ENCODE results near the gene IL19.
"Not testable (repeated sequence)": the region's sequence is repeated elsewhere in the genome, so short reads cannot be mapped to it uniquely, and the experiment has no call there.

IL19 gene

DNA sequence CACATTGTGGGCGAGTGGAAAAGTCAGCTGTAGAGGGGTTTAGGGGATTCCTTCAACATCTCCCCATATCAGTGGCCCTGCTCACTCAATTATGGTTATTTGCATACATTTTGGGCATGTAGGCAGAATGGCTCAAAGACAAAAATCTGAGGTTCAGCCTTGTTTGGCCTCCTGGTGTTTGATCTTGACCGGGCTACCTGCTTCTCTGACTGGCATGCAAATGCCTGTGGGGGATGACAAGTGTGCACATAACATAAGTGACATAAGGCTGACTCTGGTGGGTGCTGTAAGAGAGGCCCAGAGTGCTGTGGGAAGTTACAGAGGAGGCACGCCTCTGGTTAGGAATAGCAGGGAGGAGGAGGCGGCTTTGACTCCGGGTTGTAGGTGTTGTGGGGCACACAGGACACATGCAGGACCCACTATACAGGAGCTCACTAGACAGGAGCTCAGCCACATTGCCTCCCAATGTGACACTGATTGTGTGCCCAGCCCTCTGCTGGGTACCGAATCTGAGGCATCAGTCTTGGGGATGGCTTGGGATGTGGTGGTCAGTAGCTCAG, 29.4 kb upstream of the IL19 start:
- no peak for DNase-seq

DNA sequence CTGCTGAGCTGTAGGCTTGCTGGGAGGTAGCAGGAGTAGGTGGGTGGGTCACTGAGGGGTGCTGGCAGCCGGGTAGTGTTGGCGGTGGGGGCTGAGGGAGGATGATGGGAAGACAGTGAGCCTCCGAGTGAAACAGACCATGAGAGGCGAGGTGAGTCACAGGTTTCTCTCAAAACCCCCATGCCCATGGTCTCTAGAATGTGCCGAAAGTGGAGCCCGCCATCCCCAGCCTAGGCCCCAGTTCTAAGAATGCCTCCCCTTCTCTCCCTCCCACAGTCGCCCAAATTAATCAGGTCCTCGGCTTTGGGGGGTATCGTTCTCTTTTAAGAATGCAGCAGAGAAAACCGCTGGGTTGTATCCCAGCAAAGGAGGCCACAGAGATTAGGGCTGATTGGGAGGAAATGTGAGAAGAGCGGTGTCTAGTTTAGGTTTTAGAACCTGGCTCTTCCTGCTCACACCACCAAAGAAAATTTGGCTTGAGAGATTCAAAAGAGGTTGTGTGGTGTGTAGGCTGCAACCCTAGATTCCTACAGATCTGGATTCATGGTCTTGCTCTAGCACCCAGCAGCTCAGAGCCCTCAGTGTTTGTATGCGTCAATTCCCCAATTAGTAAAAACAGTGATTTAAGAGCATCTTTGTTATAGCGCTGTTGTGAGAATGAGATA, 27.7 kb upstream of the IL19 start:
- no peak for DNase-seq

DNA sequence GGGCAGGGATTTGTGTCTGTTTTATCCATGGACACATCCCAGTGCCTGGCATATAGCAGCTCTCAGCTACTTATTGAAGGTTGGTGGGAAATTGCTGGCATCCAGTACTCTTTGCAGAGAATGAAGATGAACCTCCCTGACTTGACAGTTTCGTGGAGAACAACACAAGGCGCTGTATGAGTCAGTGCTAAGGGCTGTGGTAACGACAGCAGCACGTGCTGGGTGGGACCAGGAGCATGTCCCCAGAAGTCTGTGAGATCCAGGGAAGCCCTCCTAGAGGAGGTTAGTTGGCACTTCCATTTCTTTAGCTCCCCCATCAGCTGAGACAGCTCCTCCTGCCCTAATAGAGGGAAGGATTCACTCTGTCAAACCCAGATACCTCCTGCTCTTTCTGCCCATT, 25.9 kb upstream of the IL19 start:
- DNase-seq, result no peak

DNA sequence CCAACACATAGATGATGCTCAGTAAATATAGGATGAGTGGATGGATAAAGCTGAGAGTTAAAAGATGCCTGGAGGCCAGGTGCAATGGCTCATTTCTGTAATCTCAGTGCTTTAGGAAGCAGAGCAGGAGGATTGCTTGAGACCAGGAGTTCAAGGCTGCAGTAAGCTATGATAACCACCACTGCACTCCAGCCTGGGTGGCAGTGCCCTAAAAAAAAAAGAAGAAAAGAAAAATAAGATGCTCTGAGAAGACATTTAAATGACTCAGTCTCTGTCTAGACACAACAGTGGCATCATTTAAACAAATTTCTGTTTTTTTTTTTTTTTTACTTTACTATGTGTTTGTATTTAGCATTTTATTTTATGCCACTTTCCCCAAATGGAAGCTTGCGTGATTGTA, 25.3 kb upstream of the IL19 start:
- no peak for DNase-seq

DNA sequence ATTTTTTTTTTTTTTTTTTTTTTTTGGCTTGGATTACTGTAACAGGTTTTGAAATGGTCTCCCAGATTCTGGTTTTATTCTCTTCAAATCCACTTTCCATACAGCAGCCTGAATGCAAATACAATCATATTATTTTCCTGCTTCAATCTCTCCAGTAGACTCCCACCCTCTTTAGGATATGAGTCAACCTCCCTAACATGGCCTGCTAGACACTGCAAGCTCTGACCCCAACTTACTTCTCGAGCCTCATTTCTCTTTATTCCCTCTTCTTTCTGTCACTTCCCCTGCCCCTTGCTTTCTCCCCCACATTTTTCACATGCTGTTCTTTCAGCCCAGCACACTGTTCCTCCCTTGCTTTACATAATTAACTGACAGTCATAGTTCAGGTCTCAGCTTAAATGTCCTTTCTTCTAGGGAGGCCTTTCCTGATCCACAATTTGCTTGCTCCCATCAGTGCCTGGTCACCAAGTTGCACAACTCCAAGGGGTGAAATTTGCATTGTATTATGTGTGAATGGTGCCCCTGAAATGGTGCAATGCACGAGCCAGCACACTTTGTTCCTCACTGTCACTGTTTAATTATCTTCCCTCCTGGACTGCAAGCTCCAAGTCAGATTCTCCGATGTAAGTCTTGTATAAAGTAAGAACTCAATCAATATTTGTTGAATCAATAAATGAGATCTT, 22.1 kb upstream of the IL19 start:
- no peak for DNase-seq

DNA sequence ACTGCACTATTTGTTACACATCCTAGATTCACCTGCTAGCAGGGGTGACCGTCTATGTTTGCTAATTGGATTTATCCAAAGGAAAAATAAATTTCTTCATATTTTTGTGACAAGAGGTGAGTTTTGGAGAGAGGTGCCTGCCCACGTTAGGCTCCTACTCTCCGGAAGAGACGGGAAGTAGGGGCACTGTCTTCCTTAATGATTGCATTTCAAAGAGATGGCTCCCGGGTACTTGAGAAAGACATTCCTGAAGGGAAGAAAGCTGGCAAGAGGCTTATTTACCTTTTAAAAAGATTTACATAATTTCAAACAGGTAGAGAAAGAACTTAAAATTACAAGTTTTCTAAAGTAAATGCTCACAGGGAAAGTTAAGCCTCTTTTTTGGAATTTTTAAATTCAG, 18.7 kb upstream of the IL19 start:
- DNase-seq, result no peak

DNA sequence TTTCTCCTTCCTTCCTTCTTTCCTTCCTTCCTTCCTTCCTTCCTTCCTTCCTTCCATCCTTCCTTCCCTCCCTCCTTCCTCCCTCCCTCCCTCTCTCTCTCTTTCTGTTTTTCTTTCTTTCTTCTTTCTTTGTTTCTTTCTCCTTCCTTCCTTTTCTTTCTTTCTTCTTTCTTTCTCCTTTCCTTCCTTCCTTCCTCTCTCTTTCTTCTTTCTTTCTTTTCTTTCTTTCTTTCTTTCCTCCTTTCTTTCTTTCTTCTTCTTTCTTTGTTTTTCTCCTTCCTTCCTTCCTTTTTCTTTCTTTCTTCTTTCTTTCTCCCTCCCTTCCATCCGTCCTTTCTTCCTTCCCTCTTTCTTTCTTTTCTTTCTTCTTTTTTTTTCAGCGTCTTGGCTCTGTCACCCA, 18.1 kb upstream of the IL19 start:
- no peak for DNase-seq

DNA sequence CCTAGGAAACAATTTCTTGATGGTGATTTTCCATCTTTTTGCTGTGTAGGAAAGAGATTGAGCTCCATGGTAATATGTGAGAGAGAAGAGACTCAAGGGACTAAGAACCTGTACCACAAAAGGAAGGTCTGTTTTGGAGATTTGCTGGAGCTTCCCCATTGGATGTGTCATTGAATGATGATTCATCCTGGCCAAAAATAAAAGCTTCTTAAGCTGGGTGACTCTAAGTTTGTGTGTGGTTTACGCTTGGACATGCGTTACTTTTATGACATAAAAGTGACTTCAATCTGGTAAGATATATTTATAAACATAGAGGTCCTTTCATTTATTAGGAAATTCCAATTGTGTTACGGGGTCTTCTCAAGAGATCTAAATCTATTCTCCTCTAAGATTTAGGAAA, 17.4 kb upstream of the IL19 start:
- no peak for DNase-seq

DNA sequence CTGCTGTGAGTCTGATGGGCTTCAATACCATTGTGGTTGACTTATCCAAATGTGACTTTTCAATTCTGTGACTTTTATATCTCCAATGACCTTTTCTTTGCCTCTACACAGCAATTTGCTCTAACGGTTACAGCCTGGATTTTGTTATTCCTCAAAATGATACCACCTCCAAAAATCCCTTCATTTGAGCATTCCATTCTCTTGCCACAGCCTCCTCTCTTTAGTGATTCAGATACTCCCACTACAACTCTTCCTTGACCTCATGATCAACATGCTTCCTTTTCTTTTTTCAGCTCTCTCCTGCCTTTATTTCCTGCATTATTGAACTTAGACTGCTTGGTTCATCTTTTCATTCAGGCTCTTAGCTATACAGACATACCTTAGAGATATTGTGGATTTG, 16.6 kb upstream of the IL19 start:
- no peak for DNase-seq

DNA sequence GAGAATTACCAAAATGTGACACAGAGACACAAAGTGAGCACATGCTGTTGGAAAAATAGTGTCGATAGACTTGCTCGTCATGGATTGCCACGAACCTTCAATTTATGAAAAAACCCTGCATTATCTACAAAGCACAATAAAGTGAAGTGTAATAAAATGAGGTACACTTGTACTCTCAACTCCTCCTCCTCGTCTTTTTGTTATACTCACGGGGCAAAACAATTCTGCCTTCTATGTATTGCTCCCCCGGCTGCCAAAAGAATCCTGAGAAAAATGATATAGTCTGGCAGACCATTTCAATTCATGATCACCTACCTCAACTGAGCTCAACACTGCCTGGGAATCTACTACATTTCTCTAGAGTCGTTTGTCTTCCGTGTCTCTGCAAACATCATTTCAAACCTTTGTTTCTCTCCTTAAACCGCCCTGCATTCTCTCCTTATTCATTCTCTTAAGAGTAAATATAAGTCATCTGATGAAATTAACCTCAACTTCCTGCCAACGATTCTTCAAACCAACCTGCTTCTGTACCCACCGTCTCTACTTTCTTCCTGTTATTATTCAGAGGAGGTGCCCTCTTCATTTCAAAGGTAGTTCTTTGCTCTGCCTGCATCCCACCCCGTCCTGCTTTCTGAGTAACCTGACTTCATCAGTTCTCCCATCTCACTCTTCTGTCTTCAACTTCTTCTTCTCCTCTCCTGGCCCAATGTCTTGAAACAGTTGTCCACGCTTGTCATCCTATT, 12.9 kb upstream of the IL19 start:
- DNase-seq, result no peak

DNA sequence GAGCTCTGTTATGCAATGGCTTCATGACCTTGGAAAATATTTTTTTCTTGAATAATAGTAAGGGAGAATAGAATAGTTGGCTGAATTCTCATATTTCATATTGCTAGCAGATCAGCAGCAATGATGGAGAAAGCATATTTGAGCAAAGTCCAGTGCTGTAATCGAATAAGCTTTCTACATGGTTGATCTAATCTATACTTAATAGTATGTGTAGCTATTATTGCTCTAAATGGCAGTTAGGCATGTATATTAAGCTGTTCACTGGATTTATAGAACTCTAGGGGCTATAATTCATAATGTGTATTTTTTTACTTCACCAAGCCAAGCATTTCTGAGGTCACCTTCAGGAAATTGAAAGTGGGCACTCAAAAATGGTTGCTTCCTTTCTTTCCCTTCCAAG, 10.0 kb upstream of the IL19 start:
- no peak for DNase-seq

DNA sequence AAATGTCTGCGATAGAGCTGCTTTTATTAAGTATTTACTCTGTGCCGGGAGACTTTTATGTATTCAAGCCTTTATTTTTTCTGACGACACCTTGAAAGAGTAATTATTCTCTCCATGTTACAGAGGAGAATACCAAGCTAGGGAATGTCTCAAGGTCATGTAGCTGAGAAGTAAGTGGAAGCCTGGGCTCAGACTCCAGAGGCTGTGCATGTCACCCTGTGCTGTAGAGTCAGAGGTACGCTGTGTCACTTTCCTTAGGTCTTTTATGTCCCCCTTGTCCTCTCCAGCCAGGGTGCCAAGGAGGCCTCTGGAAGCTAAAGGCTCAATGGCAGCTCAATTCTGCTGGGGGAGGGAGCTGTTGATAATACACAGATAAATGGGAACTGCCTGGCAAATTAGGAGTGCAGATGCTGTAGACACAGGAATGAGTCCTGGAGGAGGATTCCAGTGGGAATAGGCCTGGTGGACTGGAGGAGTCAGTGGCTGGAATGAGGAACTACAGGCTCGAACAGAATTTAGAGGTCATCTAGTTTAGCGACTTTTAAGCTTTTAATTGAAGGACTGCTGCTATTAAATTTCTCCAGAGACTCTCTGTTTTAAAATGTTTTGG, 9.3 kb upstream of the IL19 start:
- DNase-seq, result no peak

DNA sequence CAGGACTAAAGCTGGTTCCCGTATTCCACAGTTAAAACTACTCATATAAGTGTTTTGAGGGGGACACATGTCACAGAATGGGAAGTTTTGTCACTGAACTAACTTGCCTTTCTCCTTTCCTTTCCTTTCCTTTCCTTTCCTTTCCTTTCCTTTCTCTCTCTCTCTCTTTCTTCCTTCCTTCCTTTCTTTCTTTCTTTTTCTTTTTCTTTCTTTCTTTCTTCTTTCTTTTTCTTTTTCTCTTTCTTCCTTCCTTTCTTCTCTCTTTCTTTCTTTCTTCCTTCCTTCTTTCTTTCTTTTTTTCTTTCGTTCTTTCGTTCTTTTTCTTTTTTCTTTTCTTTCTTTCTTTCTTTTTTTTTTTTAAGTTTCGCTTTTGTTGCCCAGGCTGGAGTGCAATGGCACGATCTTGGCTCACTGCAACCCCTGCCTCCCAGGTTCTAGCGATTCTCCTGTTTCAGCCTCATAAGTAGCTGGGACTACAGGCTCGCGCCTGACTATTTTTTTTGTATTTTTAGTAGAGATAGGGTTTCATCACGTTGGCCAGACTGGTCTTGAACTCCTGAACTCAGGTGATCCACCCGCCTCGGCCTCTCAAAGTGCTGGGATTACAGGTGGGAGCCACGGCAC, 7.7 kb upstream of the IL19 start:
- not testable (repeated sequence) for DNase-seq

DNA sequence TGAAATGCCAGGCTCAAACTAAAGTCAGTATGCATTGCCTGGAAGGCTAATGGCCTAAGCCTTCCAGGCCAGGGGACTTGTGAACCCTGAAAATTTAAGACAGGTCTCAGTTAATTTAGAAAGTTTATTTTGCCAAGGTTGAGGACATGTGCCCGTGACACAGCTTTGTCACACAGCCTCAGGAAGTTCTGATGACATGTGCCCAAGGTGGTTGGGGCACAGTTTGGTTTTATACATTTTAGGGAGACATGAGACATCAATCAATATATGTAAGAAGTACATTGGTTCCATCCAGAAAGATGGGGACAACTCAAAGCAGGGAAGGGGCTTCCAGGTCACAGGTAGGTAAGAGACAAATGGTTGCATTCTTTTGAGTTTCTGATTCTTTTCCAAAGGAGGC, 4.8 kb upstream of the IL19 start:
- DNase-seq, result not testable (repeated sequence)

DNA sequence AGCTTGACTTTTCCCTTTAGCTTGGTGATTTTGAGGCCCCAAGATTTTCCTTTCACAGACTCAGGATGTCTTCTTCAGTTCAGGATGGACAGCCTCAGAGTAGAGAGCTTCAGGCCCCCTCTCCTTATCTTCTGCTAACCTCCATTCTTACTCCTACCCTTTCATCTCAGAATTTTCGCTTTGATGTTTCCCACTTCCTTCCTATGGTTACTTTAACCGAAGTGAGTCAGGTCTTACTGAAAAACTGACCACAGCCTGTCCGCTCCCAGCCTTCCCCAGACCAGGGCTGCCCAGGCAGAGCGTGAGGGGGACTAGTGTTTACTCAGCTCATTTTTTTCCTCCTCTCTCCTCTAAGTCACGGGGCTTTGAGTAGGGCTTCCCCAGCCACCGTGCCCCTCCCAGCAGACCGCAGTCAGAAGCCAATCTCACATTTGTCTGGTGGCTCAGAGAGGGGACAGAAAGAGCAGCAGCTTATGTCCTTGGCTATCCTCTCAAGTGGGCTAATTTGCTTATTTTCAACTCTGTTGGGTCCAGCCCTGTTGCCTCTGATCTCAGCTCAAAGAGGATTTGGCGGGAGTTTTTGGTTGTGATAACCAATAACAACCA, 4.2 kb upstream of the IL19 start:
- DNase-seq, result no peak

DNA sequence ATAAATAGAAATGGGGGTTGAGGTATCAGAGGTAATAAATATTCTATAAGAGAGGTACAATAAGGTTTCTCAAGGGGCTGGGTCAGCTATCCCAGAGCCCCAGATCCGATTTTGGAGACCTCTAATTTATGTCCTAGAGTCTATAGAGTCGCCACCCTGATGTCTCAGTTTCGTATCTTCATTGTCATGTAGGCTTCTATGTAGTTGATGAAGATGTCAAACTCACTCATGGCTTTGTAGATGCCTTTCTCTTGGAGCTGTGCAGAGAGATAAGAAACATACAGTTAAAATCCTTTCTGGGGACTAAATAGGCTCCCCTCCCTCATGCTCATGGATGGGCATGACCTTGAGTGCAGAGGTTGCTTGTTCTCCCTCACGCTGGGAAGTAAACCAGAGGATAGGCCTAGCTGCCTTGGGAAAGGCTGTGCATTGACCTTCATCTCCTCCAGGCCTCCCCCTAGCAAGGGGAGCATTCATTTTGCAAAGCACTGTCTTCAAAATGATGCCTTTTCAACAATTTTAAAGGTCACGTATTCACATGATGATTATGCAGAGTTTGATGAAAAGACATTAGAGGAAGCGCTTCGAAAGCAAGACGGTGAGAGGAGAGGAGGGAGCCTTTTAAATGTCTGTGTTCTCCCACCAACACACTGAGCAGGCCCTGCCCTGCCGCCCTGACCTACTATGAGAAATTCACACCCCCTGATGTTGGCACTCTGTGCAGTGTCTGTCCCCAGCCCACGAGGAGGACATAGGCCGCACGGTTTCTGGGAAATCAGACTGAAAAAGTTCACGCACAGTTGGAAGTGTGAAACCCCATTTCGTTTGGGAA, 1.9 kb upstream of the IL19 start:
- no peak for DNase-seq

DNA sequence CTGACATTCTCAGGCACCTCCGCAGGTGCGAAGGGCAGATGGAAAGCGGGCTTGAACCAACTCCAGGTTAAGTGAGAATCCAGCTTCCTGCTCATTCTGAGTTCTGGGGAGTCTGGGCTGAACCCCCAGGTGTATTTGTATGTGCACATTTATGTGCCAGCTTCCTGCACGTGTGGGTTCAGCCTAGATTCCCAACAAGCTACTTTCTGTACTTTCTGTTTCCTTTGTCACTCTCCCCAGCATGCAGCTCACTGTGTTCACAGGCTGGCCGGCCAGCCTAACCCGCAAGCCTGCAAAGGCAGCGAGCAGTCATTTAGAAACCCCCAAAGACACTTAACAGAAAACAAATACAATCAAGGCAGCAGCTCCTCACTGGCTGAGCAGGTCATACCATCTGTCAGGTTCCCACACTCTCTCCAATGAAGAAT, 1.3 kb upstream of the IL19 start:
- DNase-seq, result no peak

DNA sequence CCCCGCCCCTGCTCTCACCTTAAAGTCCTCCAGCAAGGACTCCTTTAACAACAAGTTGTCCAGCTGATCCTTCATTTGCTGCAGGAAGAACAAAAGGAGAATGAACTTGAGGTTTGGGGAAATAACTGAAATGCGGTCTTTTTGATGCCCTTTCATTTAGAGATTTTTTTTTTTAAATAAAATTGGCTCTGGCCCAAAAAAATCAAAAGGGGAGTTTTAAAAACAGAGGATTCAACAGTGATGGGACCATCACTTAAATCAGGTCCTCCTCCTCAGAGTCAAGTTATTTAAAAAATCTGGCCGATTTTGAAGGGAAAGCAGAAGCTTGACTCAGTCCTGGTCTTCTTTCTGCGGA, 742 bp downstream of the IL19 start:
- no peak for DNase-seq

DNA sequence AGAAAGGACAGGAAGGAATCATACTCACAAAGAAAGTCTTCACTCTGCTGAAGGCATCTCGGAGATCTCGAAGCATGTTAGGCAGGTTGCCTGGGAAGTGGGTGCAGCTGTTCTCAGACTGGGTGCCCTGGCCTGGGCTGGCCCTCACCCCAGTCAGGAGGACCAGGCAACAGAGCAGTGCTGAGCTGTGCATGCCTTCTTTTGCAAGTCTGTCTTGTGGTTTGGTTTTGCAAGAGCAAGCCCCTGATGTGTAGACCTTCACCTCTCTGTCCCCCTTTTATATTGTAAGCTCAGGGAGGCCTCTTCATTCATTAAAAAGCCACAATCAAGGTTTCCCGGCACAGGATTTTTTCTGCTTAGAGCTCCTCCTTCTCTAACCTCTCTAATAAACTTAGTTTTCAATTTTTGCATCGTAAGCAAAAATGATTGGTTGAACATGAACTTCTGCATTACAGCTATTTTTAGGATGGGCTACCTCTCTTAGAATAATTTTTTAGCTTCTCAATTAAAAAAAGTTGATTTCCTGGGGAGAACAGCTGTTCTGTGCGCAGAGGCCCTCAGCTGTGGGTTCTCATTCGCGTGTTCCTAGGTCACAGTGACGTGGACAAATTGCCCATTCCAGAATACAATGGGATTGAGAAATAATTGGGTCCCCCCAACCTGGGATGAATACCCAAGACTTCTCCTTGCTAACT, 1.8 kb downstream of the IL19 start, which contains the start of gene IL10:
TSS of gene IL10 (minus strand) at position 252 of the 695 bp plus-strand sequence. CDS start at position 193, 59 bp downstream.
- no peak for DNase-seq

DNA sequence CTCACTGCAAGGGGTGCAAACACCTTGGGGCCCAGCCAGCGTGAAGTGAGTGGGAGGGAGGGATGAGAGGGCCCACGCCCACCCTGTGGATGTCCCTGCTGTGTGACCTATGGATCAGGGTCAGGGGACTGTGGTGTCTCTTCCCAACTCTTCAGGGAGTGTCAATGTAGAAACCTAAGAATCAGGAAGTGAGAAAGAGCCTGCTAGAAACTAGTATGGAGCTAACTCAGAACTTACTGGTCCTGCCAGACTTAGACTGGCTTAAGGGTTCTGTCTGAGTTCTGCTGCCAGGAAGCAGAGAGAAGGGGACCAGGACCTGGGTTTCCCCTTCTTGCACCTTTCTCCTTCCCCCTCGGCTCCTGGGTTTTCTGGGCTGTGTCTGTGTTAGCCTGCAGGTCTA, 3.5 kb downstream of the IL19 start:
- DNase-seq, result no peak

DNA sequence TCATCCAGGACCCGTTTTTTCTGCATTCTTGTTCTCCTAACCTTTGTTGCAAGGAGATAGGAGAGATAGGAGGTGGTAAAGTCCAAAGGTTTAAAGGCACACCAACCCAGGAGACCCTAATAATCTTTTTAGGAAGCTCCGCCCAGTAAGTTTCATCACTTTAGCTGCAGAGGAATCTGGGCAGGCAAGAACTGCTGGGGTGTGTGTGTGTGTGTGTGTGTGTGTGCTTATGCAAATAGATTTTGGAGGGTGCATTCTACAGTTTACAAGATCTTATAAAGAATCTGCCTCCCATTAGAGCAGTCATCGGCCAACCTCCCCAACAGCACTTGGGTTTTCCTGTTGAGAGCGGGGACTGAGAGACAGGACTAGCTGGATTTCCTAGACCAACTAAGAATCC, 5.7 kb downstream of the IL19 start:
- DNase-seq, result no peak
